Thoracic aorta (tissue), 2 donors: ENCODE measurements around the gene ZBTB42. TPM values are rescaled to one million over a fixed set of nuclear protein-coding genes. Genes with fewer than 3 reads are reported as not detected.

Experiments used
- ATAC-seq: fragments of 150-250 bp; one replicate; pipeline ENCODE4 v1.8.0; 2017; ENCODE audit warnings: low read depth; ENCODE audit not compliant: insufficient number of reproducible peaks, low FRiP score
- DNase-seq: peaks from one replicate; pipeline ENCODE4 v3.0.0-alpha.2; 2020; ENCODE audit warnings: low spot score
- H3K27ac ChIP-seq, 2 donors: fragments of 200-600 bp; sonication (generic); 1 replicate in 1 of 2; 2 replicates in 1 of 2; pipeline ENCODE4 v1.5.1; 2016; ENCODE audit warnings: mild to moderate bottlenecking in 2 of 2, moderate library complexity in 2 of 2
- H3K27me3 ChIP-seq: fragments of 200-600 bp; sonication (generic); replicated peaks from 2 replicates; pipeline ENCODE4 v1.6.0; 2016; ENCODE audit warnings: mild to moderate bottlenecking; ENCODE audit not compliant: insufficient read depth
- H3K36me3 ChIP-seq: fragments of 200-600 bp; sonication (generic); one replicate; pipeline ENCODE4 v1.5.1; 2016
- H3K4me1 ChIP-seq, 2 donors: fragments of 200-600 bp; sonication (generic); 1 replicate in 1 of 2; 2 replicates in 1 of 2; pipeline versions ENCODE4 v1.5.1 to v1.6.0; 2016; ENCODE audit warnings: low read depth in 2 of 2, mild to moderate bottlenecking in 1 of 2; ENCODE audit not compliant: control insufficient read depth in 1 of 2
- H3K4me3 ChIP-seq: fragments of 200-600 bp; sonication (generic); 2 replicates; pipeline ENCODE4 v1.5.1; 2016; ENCODE audit warnings: mild to moderate bottlenecking
- H3K9me3 ChIP-seq: fragments of 200-600 bp; sonication (generic); 2 replicates; pipeline ENCODE4 v1.5.1; 2016
- total RNA-seq, 2 donors: library from RNA; depleted of rRNA; stranded (reverse); fragments of >200 nt; gene quantifications; one replicate each; pipeline versions ENCODE4 v1.1.0 to v1.2.3, GENCODE V29; 2016
- TF ChIP-seq, protein P1 (sequence below): fragments of 200-600 bp; sonication (generic); IDR thresholded peaks from one replicate; pipeline ENCODE4 v1.5.1; 2019; ENCODE audit warnings: antibody characterized with exemption

Gene ZBTB42
- total RNA-seq, 2 donors from 2014 or later, result 3.2 to 4.4 TPM

DNA sequence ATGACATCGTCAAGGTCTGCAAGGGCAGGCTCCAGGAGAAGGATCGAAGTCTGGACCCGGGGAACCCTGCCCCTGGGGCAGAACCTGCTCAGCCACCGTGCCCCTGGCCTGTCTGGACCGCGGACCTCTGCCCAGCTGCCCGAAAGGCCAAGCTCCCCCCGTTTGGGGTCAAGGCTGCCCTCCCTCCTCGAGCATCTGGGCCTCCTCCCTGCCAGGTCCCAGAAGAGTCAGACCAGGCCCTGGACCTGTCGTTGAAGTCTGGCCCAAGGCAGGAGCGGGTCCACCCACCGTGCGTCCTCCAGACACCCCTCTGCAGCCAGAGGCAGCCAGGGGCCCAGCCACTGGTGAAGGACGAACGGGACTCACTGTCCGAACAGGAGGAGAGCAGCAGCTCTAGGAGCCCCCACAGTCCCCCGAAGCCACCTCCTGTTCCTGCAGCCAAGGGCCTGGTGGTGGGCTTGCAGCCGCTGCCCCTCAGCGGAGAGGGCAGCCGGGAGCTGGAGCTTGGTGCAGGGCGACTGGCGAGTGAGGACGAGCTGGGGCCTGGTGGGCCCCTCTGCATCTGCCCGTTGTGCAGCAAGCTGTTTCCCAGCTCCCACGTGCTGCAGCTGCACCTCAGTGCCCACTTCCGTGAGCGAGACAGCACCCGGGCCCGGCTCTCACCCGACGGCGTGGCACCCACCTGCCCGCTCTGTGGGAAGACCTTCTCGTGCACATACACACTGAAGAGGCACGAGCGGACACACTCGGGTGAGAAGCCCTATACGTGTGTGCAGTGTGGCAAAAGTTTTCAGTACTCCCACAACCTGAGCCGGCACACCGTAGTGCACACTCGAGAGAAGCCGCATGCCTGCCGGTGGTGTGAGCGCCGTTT is 856 bp downstream of the ZBTB42 start:
- H3K36me3 ChIP-seq, result no peaks in the 10 kb centered on the region
- peak overlapping the region; percentile 80 for H3K4me3 ChIP-seq
- H3K4me1 ChIP-seq, result peaks cover 11 to 36% of the 10 kb centered on the region in 2 donors
- peak overlapping the region; percentile 65 to 78 for H3K27ac ChIP-seq
- no peaks in the 10 kb centered on the region for H3K27me3 ChIP-seq
- DNase-seq, result no peak
- TF ChIP-seq, protein P1, sequence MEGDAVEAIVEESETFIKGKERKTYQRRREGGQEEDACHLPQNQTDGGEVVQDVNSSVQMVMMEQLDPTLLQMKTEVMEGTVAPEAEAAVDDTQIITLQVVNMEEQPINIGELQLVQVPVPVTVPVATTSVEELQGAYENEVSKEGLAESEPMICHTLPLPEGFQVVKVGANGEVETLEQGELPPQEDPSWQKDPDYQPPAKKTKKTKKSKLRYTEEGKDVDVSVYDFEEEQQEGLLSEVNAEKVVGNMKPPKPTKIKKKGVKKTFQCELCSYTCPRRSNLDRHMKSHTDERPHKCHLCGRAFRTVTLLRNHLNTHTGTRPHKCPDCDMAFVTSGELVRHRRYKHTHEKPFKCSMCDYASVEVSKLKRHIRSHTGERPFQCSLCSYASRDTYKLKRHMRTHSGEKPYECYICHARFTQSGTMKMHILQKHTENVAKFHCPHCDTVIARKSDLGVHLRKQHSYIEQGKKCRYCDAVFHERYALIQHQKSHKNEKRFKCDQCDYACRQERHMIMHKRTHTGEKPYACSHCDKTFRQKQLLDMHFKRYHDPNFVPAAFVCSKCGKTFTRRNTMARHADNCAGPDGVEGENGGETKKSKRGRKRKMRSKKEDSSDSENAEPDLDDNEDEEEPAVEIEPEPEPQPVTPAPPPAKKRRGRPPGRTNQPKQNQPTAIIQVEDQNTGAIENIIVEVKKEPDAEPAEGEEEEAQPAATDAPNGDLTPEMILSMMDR, result no peak
- no peaks in the 10 kb centered on the region for H3K9me3 ChIP-seq
- ATAC-seq, result no peak

- DNase-seq (no peak), ATAC-seq (no peak)
- H3K36me3 ChIP-seq, result no peaks in the 10 kb centered on the region
- H3K4me3 ChIP-seq, result no peak overlapping the region
- TF ChIP-seq, protein P1, result no peak
- H3K27ac ChIP-seq, result no peak overlapping the region
- no peaks in the 10 kb centered on the region for H3K9me3 ChIP-seq
- H3K27me3 ChIP-seq, result no peaks in the 10 kb centered on the region
- peaks cover 11 to 33% of the 10 kb centered on the region in 2 donors for H3K4me1 ChIP-seq
These were observed 1.7 kb downstream of the ZBTB42 start for GRCh38 chr14:104802394-104803184.

DNA sequence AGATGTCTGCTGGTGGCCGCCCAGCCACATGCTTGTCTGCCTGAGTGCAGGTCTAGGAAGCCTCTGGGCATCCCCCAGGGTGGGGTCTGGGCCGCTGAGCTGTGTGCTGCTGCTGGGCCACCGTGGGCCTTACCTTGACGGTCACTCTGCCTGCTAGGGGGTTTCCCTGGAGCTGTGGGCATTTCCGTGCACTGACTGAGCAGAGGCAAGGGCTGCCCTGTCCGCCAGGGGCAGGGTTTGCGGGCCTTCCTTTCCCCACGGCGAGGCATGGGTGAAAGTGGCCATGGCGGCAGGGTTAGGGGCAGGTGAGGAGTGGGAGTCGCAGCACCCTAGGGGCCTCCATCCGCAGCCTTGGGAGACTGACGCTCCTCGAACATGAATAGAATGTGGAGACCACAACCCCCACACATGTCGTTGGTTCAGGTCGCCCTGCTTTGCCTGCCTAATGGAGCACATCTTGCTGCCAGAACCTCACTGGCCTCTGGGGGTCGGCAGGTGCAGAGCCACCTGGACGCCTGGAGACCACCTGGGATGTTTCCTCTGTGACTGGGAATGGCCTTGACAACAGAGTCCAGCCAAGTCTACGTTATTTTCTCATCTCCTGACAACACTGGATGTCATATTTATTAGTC is 2.5 kb downstream of the ZBTB42 start:
- no peak for ATAC-seq
- no peak for DNase-seq
- Histone ChIP-seq H3K36me3 (no peaks in the 10 kb centered on the region), H3K27me3 (no peaks in the 10 kb centered on the region), H3K4me1 (peaks cover 11 to 33% of the 10 kb centered on the region in 2 donors), H3K9me3 (no peaks in the 10 kb centered on the region), H3K27ac (no peak overlapping the region), H3K4me3 (no peak overlapping the region)
- TF ChIP-seq, protein P1, result no peak

GRCh38 chr14:104803912-104804410 is 3.1 kb downstream of the ZBTB42 start:
- Histone ChIP-seq H3K4me3 (no peak overlapping the region), H3K27me3 (no peaks in the 10 kb centered on the region), H3K4me1 (peaks cover 11 to 33% of the 10 kb centered on the region in 2 donors), H3K36me3 (no peaks in the 10 kb centered on the region), H3K27ac (no peak overlapping the region), H3K9me3 (no peaks in the 10 kb centered on the region)
- no peak for DNase-seq
- ATAC-seq, result no peak
- TF ChIP-seq, protein P1, result no peak
